Measurements from ENCODE around the gene CCNF. TPM values are rescaled to one million over a fixed set of nuclear protein-coding genes. Genes with fewer than 3 reads are reported as not detected.
"Not testable (repeated sequence)": the region's sequence is repeated elsewhere in the genome, so short reads cannot be mapped to it uniquely, and the experiment has no call there.

Gene CCNF
- total and polyA plus RNA-seq, 4 donors: 0.88 to 46.3 (median 1.8) TPM

DNA sequence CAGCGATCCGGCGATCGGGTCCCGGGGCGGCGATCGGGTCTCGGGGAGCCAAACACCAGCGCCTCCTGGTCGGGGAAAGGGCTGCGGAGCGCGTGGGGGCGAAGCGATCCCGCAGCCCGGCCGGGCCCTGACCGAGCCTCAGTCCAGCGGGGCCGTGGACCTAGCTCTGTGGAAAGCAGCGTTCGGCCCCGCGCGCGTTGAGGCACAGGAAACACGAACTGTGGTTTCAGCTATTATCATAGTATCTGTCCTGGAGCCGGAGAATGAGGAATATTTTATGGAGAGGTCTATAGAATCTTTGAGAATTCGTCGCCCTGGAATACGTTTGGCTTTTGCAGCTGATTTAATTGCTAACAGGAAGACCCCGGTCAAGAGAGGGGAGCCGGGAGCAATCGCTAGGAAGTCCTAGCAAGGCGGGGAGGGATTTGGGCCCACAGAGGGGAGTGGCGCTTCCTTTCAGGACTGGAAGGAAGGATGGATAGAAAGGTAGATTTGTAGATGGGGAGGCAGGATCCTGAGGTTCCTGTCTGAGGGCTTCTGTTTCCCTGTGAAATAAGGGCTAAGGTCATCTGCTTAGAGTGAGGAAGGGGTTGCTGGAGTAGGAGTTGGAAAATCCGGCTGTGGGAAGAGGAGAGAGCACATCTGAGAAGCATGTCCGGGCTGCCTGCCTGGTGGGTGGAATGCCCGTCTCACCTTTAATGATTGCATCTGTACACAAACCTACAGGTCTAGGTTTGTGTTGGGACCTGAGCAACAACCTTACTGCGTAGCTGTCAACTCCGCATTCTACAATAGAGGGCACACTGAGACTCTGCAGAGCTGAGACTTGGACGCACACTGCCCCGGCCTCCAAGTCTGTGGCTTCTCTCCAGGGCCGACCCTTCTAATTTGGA, 770 bp downstream of the CCNF start:
- Histone ChIP-seq H3K4me1 (ENCODE audit: control insufficient read depth in 4 of 4, insufficient read depth in 4 of 4, low read length in 3 of 4) (peaks cover 3 to 19% (median 9%) of the 10 kb centered on the region in 4 donors), H3K4me3 (ENCODE audit: low read depth in 1 of 3, low read length in 3 of 3) (peak overlapping the region; percentile 27 to 80 (median 67)), H3K9me3 (ENCODE audit: control insufficient read depth in 4 of 4, low read length in 3 of 4) (no peaks in the 10 kb centered on the region), H3K9ac (ENCODE audit: low read depth in 1 of 2, low read length in 2 of 2) (peak overlapping the region in 1 of 2 donors; percentile 43), H3K36me3 (ENCODE audit: control insufficient read depth in 4 of 4, insufficient read depth in 3 of 4, low read depth in 1 of 4, low read length in 3 of 4) (no peaks in the 10 kb centered on the region), H3K27me3 (ENCODE audit: control insufficient read depth in 4 of 4, insufficient read depth in 4 of 4, low read length in 3 of 4) (no peaks in the 10 kb centered on the region), H3K27ac (ENCODE audit: low read depth in 1 of 2, low read length in 2 of 2) (no peak overlapping the region)
- WGBS: 9% methylated on average over 46 of the region's 46 CpGs
- DNase-seq (ENCODE audit: low spot score): no peak
- no peak for TF ChIP-seq RXRA (IDR thresholded peaks at IDR 0.05)
- TF ChIP-seq RAD21 (IDR thresholded peaks at IDR 0.05): peak; percentile 43 to 54

DNA sequence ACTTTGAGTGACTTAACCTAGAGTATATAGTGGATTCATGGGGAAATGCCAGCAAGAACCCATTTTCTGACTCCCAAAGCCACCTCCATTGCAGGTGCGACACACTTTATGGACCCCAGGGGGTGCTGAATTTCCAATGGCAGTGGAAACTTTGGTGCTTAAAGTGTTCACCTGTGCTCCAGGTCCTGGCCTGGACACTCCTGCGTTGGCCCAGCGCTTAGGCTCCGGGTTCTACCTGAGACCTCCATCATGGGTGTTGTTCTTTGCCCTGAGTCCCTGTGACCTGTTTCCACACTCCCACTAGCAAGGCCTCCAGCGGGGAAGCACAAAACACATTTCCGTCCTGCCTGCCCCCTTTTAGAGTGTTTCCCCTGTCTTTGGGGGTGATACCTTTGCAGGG, 3.0 kb downstream of the CCNF start:
- H3K4me3 ChIP-seq (ENCODE audit: low read depth in 1 of 3, low read length in 3 of 3): no peak overlapping the region
- no peaks in the 10 kb centered on the region for H3K9me3 ChIP-seq (ENCODE audit: control insufficient read depth in 4 of 4, low read length in 3 of 4)
- H3K27ac ChIP-seq (ENCODE audit: low read depth in 1 of 2, low read length in 2 of 2): no peak overlapping the region
- no peak for DNase-seq (ENCODE audit: low spot score)
- TF ChIP-seq EGR1 (IDR thresholded peaks at IDR 0.05; ENCODE audit: low read depth in 2 of 2) (no peak), HNF4A (conservative IDR thresholded peaks at IDR 0.05) (no peak)
- TF ChIP-seq, protein P1, sequence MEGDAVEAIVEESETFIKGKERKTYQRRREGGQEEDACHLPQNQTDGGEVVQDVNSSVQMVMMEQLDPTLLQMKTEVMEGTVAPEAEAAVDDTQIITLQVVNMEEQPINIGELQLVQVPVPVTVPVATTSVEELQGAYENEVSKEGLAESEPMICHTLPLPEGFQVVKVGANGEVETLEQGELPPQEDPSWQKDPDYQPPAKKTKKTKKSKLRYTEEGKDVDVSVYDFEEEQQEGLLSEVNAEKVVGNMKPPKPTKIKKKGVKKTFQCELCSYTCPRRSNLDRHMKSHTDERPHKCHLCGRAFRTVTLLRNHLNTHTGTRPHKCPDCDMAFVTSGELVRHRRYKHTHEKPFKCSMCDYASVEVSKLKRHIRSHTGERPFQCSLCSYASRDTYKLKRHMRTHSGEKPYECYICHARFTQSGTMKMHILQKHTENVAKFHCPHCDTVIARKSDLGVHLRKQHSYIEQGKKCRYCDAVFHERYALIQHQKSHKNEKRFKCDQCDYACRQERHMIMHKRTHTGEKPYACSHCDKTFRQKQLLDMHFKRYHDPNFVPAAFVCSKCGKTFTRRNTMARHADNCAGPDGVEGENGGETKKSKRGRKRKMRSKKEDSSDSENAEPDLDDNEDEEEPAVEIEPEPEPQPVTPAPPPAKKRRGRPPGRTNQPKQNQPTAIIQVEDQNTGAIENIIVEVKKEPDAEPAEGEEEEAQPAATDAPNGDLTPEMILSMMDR (IDR thresholded peaks at IDR 0.05; ENCODE audit: low read depth, low read length, missing input control): no peak
- no peaks in the 10 kb centered on the region for H3K36me3 ChIP-seq (ENCODE audit: control insufficient read depth in 4 of 4, insufficient read depth in 3 of 4, low read depth in 1 of 4, low read length in 3 of 4)
- H3K27me3 ChIP-seq (ENCODE audit: control insufficient read depth in 4 of 4, insufficient read depth in 4 of 4, low read length in 3 of 4): no peaks in the 10 kb centered on the region
- 96% methylated on average over 6 of the region's 6 CpGs for WGBS
- peaks cover 3 to 19% (median 9%) of the 10 kb centered on the region in 4 donors for H3K4me1 ChIP-seq (ENCODE audit: control insufficient read depth in 4 of 4, insufficient read depth in 4 of 4, low read length in 3 of 4)
- H3K9ac ChIP-seq (ENCODE audit: low read depth in 1 of 2, low read length in 2 of 2): no peak overlapping the region

DNA sequence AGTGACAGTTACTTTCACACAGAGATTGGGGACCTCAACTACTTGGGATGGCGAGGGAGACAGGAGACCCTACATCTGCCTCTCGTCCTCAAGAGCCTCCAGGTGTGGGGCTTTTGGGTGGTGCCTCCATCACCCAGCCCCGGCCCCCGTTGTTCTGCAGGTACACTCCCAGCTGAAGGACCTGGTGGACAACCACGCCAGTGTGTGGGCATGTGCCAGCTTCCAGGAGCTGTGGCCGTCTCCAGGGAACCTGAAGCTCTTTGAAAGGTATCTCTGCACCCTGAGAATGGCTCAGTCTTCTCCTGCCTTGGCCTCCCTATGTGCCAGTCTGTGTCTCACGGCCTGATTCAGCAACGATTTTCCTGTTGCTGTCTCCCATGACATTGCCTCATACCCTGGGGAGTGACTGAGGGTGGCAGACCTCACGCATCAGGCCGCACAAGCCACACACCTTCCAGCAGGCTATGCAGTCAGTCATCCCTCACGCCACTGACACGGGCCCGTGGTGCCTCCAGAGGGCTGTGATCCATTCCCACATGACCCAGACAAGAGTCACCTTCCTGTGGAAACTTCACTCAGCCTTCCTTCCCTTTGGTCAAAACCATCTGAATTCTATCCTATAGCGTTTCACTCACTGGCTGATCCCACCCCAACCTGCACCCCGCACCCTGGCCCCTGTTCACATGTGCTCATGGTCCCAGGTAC, 3.7 kb downstream of the CCNF start:
- TF ChIP-seq HNF4A (conservative IDR thresholded peaks at IDR 0.05) (no peak), EGR1 (IDR thresholded peaks at IDR 0.05; ENCODE audit: low read depth in 2 of 2) (no peak), RAD21 (IDR thresholded peaks at IDR 0.05) (no peak), JUND (IDR thresholded peaks at IDR 0.05) (no peak), YY1 (IDR thresholded peaks at IDR 0.05) (no peak), SP1 (IDR thresholded peaks at IDR 0.05) (no peak)
- TF ChIP-seq, protein P2, sequence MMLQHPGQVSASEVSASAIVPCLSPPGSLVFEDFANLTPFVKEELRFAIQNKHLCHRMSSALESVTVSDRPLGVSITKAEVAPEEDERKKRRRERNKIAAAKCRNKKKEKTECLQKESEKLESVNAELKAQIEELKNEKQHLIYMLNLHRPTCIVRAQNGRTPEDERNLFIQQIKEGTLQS (IDR thresholded peaks at IDR 0.05): no peak
- TF ChIP-seq, protein P1 (IDR thresholded peaks at IDR 0.05; ENCODE audit: low read depth, low read length, missing input control): no peak
- TF ChIP-seq, protein P3, sequence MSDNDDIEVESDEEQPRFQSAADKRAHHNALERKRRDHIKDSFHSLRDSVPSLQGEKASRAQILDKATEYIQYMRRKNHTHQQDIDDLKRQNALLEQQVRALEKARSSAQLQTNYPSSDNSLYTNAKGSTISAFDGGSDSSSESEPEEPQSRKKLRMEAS (IDR thresholded peaks at IDR 0.05): no peak
- Histone ChIP-seq H3K9ac (ENCODE audit: low read depth in 1 of 2, low read length in 2 of 2) (no peak overlapping the region), H3K27ac (ENCODE audit: low read depth in 1 of 2, low read length in 2 of 2) (no peak overlapping the region), H3K36me3 (ENCODE audit: control insufficient read depth in 4 of 4, insufficient read depth in 3 of 4, low read depth in 1 of 4, low read length in 3 of 4) (no peaks in the 10 kb centered on the region), H3K4me3 (ENCODE audit: low read depth in 1 of 3, low read length in 3 of 3) (no peak overlapping the region), H3K27me3 (ENCODE audit: control insufficient read depth in 4 of 4, insufficient read depth in 4 of 4, low read length in 3 of 4) (no peaks in the 10 kb centered on the region), H3K4me1 (ENCODE audit: control insufficient read depth in 4 of 4, insufficient read depth in 4 of 4, low read length in 3 of 4) (peaks cover 3 to 19% (median 9%) of the 10 kb centered on the region in 4 donors), H3K9me3 (ENCODE audit: control insufficient read depth in 4 of 4, low read length in 3 of 4) (no peaks in the 10 kb centered on the region)
- WGBS: 96% methylated on average over 15 of the region's 15 CpGs
- DNase-seq (ENCODE audit: low spot score): no peak

DNA sequence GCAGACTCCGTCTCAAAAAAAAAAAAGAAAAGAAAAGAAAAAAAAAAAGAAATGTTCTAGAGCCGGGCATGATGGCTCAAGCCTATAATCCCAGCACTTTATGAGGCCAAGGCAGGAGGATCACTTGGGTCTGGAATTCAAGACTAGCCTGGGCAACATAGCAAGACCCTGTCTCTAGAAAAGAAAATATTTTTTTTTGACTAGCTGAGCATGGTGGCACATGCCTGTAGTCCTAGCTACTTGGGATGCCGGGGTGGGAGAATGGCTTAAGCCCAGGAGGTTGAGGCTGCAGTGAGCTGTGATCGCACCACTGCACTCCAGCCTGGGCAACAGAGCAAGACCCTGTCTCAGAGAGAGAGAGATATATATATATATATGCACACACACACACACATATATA, 6.0 kb downstream of the CCNF start:
- H3K27me3 ChIP-seq (ENCODE audit: control insufficient read depth in 4 of 4, insufficient read depth in 4 of 4, low read length in 3 of 4); H3K27ac ChIP-seq (ENCODE audit: low read depth in 1 of 2, low read length in 2 of 2); DNase-seq (ENCODE audit: low spot score); H3K36me3 ChIP-seq (ENCODE audit: control insufficient read depth in 4 of 4, insufficient read depth in 3 of 4, low read depth in 1 of 4, low read length in 3 of 4); H3K9ac ChIP-seq (ENCODE audit: low read depth in 1 of 2, low read length in 2 of 2); H3K4me3 ChIP-seq (ENCODE audit: low read depth in 1 of 3, low read length in 3 of 3); H3K9me3 ChIP-seq (ENCODE audit: control insufficient read depth in 4 of 4, low read length in 3 of 4); H3K4me1 ChIP-seq (ENCODE audit: control insufficient read depth in 4 of 4, insufficient read depth in 4 of 4, low read length in 3 of 4): not testable (repeated sequence)
- 98% methylated on average over 4 of the region's 4 CpGs for WGBS
